ENCODE data around the gene SCGB1D1. TPM values are rescaled to one million over a fixed set of nuclear protein-coding genes. Genes with fewer than 3 reads are reported as not detected.
"Not testable (repeated sequence)": the region's sequence is repeated elsewhere in the genome, so short reads cannot be mapped to it uniquely, and the experiment has no call there.

The SCGB1D1 gene
- total RNA-seq, 1 donor: not detected

DNA sequence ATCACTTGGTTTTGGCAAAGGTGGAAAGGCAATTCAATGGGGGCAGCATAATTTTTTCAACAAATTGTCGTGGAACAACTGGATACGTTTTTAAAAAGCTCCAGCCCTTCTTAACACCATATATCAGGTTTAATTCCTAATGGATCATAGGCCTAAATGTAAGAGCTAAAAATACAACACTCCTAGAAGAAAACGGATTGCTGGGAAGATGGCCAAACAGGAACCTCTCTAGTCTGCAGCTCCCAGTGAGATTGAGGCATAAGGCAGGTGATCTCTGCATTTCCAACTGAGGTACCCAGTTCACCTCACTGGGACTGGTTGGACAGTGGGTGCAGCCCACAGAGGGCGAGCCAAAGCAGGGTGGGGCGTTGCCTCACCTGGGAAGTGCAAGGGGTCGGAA, 32.4 kb upstream of the SCGB1D1 start:
- no peak for DNase-seq (ENCODE audit: low read depth in 2 of 3, low spot score in 2 of 3)

DNA sequence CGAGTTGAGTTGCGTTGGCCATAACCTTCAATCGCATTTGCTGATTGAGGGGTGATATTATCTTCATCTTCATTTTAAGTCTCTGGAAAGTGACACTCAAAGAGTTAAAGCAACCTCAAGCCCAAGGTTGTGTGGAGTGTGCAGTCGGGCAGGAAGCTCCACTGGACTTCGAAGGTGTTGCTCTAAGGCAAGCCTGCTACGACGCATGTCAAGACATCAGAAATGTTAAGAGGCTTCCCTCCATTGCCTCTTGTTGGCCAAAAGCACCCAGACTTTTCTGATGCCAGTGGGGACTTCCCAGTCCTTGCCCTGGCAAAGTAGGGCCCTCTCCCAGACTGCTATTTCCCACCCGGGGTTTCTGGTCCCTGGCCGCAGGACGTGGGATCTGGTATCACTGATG, 23.6 kb upstream of the SCGB1D1 start:
- DNase-seq (ENCODE audit: low read depth in 2 of 3, low spot score in 2 of 3): no peak

DNA sequence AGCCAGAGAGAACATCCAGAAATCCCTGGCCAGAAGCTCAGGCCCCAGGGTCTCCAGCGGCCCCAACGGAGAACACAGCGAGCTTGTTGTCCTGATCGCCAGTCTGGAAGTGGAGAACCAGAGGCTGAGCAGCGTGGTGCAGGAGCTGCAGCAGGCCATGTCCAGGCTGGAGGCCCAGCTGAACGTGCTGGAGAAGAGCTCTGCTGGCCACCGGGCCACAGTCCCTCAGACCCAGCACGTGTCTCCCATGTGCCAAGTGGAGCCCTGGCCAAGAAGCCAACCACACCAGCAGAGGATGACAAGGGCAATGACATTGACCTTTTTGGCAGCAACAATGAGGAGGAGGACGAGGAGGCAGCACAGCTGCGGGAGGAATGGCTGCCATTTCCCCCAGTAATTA, 20.6 kb upstream of the SCGB1D1 start:
- DNase-seq (ENCODE audit: low read depth in 2 of 3, low spot score in 2 of 3): no peak

DNA sequence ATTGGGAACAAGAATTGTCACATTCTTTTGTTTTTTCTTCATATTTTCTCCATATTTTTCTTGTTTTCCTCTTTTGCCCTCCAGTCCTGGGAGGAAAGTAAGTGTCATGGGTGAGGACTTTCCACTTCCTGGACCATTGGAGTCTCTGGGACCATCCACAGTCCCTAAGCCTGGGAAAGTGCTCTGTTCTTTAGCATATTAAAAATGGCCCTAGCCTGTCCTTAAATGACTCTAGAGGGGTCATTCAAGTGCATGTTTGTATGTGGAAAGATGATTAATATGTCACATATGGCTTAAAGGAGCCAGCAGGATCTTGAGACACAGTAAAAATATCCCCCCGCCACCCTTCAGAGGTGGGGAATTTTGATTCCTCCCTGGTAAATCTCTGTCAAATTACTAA, 20.1 kb upstream of the SCGB1D1 start:
- DNase-seq (ENCODE audit: low read depth in 2 of 3, low spot score in 2 of 3): no peak

DNA sequence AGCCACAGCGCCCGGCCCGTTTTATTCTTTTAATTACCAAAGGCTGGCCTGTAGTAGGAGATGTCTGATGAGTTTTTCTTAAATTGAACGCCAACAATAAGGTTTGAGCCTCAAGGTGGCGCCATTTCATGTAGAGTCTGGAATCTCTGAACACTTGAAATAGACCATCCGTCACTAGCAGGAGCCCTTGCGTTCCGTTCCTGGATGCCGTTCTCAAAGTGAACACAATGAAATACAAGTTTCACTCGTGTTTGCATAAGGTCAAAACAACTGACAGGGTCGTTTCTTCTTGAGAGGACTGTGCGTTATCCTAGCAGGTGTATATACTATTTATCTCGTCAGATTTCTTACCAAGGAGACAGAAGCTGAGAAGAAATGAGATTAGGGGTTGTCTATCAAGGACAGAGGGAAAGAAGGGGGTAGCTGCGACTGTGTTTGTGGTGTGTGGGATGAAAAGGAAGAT, 18.7 kb upstream of the SCGB1D1 start:
- peak; percentile 44 to 96 (median 88) for DNase-seq (ENCODE audit: low read depth in 2 of 3, low spot score in 2 of 3)

DNA sequence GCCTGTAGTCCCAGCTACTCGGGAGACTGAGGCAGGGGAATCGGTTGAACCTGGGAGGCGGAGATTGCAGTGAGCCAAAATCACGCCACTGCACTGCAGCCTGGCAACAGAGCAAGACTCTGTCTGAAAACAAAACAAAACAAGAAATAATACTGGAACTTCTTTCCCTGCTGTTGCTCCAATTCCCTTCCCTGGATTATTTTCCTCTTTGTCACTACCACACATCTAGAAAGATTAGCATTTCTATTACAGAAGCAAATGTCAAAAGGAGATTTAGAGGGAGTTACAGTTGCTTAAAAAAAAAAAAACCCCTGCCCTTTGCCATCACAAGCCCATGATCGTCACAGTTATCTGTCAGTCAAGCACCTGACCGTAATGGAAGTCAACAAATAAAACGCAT, 17.7 kb upstream of the SCGB1D1 start:
- DNase-seq (ENCODE audit: low read depth in 2 of 3, low spot score in 2 of 3): no peak

DNA sequence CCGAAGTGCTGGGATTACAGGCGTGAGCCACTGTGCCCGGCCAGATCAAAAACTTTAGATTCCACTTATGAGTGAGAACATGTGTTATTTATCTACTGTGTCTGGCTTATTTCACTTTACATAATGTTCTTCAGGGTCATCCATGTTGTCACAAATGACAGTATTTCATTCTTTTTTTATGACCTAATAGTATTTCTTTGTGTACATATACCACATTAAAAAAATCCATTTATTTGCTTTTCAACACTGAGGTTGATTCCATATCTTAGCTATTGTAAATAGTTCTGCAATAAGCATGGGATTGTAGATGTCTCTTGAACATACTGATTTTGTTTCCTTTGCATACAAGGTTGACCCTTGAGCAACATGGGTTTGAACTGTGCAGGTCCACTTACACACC, 13.2 kb upstream of the SCGB1D1 start:
- DNase-seq (ENCODE audit: low read depth in 2 of 3, low spot score in 2 of 3): no peak

DNA sequence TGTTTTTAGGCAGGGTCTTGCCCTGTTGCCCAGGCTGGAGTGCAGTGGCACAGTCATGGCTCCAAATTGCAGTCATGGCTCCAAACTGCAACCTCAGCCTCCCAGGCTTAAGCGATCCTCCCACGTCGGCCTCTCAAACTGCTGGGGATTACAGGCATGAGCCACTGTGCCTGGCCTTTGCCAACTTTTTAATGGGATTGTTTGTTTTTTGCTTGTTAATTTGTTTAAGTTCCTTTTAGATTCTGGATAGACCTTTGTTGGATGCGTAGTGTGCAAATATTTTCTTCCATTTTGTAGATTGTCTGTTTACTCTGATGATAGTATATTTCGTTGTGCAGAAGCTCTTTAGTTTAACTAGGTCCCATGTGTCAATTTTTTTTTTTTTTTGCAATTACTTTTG, 10.0 kb upstream of the SCGB1D1 start:
- DNase-seq (ENCODE audit: low read depth in 2 of 3, low spot score in 2 of 3): no peak

DNA sequence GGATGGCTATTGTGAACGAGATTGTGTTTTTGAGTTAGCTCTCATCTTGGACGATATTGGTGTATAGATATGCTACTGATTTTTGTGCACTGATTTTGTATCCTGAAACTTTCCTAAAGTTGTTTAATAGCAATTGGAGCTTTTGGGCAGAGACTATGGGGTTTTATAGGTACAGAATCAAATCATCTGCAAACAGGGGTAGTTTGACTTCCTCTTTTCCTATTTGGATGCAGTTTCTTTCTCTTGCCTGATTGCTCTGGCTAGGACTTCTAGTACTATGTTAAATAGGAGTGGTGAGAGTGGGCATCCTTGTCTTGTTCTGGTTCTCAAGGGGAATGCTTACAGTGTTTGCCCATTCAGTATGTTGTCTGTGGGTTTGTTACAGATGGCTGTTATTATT, 8.9 kb upstream of the SCGB1D1 start:
- no peak for DNase-seq (ENCODE audit: low read depth in 2 of 3, low spot score in 2 of 3)

DNA sequence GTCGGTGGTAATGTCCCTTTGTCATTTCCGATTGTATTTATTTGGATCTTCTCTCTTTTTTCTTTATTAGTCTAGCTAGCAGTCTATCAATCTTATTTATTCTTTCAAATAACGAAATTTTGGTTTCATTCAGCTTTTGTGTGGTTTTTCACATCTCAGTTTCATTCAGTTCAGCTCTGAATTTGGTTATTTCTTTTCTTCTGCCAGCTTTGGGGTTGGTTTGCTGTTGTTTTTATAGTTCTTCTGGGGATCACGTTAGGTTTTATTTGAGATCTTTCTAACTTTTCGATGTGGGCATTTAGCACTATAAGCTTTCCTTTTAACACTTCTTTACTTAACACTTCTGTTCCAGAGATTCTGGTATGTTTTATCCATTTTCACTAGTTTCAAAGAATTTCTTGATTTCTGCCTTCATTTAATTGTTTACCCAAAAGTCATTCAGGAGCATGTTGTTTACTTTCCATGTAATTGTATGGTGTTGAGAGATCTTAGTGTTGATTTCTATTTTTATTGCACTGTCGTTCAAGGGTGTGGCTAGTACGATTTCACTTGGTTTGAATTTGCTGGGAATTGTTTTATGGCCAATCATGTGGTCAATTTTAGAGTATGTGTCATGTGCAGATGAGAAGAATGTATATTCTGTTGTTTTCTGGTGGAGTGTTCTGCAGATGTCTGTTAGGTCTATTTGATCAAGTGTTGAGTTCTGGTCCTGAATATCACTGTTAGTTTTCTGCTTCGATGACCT, 7.7 kb upstream of the SCGB1D1 start:
- DNase-seq (ENCODE audit: low read depth in 2 of 3, low spot score in 2 of 3): no peak

DNA sequence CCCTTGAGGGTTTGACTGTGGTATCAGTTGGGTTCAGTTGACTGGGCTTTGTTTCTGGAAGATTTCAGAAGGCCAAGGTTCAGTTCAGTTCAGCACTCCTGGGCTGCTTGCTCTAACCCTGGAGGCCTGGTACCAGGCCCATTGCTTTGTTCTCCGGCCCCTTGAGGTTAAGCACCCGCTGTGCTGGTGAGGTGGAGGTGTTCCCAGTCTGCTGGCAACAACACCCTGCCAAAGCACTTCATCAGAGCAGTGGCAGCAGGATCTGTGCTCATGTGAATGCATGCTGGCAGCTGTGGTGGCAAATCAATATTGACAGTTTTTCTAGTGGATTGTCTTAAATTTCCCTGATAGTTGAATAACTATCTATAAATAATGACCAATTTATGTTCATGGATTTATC, 3.8 kb upstream of the SCGB1D1 start:
- DNase-seq (ENCODE audit: low read depth in 2 of 3, low spot score in 2 of 3): no peak

DNA sequence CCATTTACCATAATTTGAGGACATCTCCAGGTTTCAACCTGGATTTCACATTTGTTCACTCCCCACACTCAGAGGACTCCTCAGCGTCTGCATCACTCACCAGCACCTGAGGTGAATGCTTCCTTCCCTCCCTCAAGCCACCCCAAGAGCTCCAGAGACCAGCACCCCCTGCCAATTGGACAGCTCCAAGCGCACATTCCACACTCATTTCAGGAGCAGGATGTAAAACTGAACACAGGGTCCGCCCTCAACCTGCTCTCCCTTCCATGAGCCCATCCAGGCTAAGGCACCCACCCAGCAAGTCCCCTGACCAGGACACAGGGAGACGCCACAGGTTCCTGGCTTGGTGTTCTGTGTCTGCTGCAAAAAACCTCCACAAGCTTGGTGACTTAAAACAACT, 3.9 kb downstream of the SCGB1D1 start:
- DNase-seq (ENCODE audit: low read depth in 2 of 3, low spot score in 2 of 3): no peak

DNA sequence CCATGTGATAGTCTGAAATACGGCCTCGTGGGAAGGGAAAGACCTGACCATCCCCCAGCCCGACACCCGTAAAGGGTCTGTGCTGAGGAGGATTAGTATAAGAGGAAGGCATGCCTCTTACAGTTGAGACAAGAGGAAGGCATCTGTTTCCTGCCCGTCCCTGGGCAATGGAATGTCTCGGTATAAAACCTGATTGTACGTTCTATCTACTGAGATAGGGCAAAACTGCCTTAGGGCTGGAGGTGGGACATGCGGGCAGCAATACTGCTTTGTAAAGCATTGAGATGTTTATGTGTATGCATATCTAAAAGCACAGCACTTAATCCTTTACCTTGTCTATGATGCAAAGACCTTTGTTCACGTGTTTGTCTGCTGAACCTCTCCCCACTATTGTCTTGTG, 5.0 kb downstream of the SCGB1D1 start:
- peak in 1 of 3 donors; percentile 10 for DNase-seq (ENCODE audit: low read depth in 2 of 3, low spot score in 2 of 3)

DNA sequence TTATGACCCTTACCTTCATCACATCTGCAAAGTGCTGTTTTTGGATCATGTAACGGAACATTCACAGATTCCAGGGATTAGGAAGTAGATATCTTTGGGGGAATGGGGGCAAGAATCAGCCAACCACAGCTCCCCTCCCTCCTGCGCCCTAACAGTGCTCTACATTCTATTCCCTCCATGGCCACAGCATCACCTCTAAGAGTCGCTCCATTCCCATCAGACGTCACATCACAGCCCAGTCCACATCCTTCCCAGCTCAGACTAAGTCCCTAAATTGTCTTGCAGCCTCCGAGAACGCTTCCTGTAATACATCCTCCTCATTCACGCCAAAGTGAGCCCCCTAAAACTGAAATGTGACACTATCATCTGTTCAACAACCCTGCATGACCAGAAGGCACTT, 5.9 kb downstream of the SCGB1D1 start:
- DNase-seq (ENCODE audit: low read depth in 2 of 3, low spot score in 2 of 3): no peak

DNA sequence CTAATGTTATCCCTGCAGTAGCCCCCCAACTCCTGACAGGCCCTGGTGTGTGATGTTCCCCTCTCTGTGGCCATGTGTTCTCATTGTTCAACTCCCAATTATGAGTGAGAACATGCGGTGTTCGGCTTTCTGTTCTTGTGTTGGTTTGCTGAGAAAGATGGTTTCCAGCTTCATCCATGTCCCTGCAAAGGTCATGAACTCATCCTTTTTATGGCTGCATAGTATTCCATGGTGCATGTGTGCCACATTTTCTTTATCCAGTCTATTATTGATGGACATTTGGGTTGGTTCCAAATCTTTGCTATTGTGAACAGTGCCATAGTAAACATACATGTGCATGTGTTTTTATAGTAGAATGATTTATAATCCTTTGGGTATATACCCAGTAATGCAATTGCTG, 7.4 kb downstream of the SCGB1D1 start:
- not testable (repeated sequence) for DNase-seq (ENCODE audit: low read depth in 2 of 3, low spot score in 2 of 3)

DNA sequence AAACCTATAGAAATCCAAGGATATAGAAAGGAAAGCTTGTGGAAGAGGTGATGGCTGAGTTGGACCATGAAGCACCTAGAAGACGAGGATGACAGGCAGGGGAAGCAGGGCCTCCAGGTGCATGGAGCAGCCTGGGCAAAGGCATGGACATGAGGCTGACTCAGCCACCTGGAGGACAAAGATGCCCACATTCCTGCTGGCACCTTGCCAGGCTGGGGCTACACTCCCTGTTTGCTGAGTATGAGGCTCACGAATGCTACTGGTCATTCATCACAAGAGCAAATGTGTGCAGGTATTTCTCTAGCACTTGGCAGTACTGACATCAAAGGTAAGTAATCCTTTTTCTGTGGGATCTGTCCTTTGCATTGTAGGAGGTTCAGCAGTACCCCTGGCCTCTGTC, 11.4 kb downstream of the SCGB1D1 start:
- no peak for DNase-seq (ENCODE audit: low read depth in 2 of 3, low spot score in 2 of 3)

DNA sequence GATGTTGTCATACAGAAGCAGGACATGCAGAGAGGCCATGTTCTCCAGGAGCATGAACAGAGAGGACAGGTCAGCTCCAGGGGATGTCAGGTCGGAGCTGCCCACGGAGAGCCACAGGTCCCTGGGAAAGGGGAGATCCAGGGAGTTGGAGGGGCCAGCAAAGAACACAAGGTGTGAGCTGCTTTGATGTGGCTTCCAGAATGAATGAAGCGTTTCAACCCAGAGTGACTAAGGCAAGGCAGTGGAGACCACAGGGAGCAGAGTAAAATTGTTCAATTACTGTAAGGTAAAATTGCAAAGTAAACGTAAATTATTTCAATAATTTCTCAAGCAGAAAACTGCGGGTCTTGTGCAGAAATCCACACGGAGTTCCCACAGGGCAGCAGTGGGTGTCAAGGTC, 12.9 kb downstream of the SCGB1D1 start:
- no peak for DNase-seq (ENCODE audit: low read depth in 2 of 3, low spot score in 2 of 3)

DNA sequence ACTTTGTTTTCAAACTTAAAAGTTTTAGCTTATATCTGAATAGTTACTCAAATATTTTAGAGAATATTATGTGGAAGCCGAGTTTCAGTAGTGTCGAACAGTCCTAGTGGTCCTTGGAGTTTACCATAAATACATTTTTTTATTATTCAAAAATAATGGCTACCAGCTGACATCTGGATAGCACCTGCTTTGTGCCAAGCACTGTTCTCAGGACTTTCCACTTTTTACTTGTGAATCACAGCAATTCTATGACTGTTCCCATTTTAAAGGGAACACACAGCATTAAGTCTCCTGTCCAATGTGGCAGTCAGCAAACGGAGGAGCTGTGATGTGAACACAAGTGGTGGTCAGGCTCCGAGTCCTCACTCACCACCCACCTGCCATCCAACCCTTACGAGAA, 14.4 kb downstream of the SCGB1D1 start:
- no peak for DNase-seq (ENCODE audit: low read depth in 2 of 3, low spot score in 2 of 3)

DNA sequence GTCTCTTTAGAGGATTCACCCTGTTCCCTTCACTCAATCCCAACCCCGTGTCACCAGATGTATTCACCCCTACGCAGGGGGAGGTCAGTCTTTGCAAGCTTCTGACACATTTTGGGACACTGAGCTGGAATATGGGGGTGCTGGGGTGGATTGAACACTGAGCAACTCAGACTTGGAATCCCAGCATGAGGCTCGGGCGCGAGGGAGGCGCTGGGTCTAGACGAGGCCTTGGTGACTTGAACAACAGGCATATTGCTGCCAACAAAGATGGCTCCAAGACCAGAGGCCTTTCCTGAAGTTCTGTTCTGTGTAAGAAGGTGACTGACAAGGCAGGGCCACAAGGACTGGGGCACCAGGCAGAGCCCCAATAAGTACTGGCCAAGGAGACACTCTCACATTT, 15.4 kb downstream of the SCGB1D1 start:
- DNase-seq (ENCODE audit: low read depth in 2 of 3, low spot score in 2 of 3): no peak

DNA sequence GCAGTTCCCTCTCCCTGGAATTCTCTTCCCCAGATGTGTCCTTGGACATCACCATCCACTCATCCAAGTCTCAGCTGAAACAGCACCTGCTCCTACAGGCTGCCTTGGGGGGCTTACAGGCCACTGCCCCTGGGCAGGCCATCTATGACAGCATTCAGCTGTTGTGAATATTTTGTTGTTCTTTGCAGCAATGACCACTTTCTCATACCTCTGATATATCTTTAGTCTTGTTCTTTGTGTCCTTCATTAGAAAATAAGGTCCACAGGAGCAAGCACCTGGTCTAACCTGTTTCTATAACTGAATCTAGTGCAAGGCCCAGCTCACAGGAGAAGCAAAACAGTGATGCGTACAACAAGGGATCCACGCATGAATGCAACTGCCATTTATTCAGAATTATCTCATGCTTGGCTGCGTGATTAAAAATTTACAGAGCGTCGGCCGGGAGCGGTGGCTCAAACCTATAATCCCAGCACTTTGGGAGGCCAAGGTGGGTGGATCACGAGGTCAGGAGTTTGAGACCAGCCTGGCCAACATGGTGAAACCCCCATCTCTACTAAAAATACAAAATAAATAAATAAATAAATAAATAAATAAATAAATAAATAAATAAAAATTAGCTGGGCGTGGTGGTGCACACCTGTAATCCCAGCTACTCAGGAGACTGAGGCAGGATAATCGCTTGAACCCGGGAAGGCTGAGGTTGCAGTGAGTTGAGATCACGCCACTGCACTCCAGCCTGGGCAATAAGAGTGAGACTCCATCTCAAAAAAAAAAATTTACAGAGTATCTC, 16.5 kb downstream of the SCGB1D1 start:
- DNase-seq (ENCODE audit: low read depth in 2 of 3, low spot score in 2 of 3): not testable (repeated sequence)

DNA sequence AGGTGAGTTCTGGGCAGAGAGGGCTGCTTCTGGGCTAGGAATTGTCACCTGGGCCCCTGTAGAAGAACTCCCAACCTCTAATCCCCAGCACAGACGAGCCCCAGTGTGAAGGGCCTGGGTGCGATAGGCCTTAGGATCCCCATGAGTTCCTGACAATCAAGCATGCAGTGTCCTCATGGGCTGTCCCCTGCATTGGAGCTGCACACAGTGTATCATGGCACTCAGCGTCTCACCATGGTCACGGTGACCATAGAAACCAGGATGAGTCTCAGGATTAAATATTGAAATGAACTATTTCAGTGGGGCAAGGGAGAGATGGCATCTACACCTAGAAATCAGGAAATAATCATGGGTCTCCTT, 18.7 kb downstream of the SCGB1D1 start:
- no peak for DNase-seq (ENCODE audit: low read depth in 2 of 3, low spot score in 2 of 3)

DNA sequence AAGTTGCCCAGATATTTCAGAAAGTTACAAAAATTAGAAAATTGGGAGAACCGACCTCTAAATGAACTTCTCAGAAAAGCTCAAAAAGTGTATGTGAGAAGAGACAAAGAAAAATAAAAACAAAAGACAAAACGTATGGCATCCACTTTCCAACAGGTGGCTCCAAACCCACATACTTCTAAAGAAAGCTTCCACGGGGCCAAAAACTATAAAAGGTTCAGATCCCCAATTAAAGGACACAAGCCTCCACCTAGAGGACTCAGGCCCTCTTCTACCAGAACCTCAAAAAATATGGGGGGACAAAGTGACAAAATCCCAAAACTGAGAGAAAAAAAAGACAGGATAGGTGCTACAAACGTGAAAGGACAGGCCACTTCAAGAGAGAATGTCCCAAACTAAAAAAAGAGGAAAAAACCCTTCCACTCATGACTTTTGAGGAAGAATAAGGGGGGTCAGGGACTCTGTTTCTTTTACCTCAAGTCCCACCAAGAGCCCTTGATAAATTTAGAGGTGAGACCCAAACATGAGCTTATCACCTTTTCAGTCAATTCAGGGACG, 27.3 kb downstream of the SCGB1D1 start:
- DNase-seq (ENCODE audit: low read depth in 2 of 3, low spot score in 2 of 3): peak in 2 of 3 donors; percentile 35 to 67
